ENCODE data around the gene PRRT1B. TPM values are rescaled to one million over a fixed set of nuclear protein-coding genes. Genes with fewer than 3 reads are reported as not detected.
A peak's percentile ranks its signal among the peaks of the same experiment; 100 is the strongest.

The PRRT1B gene
- total and polyA plus RNA-seq, 9 of the 15 experiments (the other 6 are each of a cell fraction or from before 2014, with no cell fraction given), result not detected

DNA sequence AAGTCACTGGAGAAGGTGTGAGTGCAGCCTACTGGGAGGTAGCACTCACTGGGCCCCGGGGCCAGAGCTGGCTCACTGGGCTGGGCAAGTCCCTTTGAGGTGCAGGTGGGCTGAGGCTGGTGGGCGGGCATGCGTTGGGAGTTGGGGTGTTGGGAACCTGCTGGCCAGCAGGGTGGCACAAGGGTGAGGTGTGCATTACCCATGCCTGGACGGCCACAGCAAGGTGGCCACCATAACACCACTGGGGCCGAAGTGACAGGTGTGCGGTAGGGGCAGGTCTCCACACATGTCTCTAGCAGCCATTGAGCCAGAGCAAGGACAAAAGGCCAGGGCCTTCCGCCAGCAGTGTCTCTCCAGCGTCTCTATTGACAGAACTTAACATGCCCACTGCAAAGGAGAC lies 22.6 kb downstream of the PRRT1B start:
- in situ Hi-C loops (cut with MboI) (no loop called here), intact Hi-C loops (cut with micrococcal nuclease) (no loop called here)
- no peak overlapping the region for H3K4me2 ChIP-seq (ENCODE audit: insufficient read depth, low read length)
- no peaks in the 10 kb centered on the region for H3K79me2 ChIP-seq (ENCODE audit: control insufficient read depth, insufficient read depth, low read length)
- TF ChIP-seq POLR2G (IDR thresholded peaks at IDR 0.05; ENCODE audit: low read depth, low read length), result peak; percentile 31; the same call in 1 of the 2 replicates
- no peak for TF ChIP-seq SMARCA5 (IDR thresholded peaks at IDR 0.05)
- no peak overlapping the region for H3K9ac ChIP-seq (ENCODE audit: insufficient read depth in 1 of 2, low read depth in 2 of 2, low read length in 2 of 2)
- FAIRE-seq (no peak), ATAC-seq (no peak), DNase-seq (ENCODE audit: extremely low read depth in 1 of 4, low spot score in 3 of 4) (no peak)
- H3K27ac ChIP-seq (ENCODE audit: extremely low read depth, low read depth, low read length), result no peak overlapping the region
- no TSS peak for BruUV-seq (replicated peaks)
- no peaks in the 10 kb centered on the region for H3K4me1 ChIP-seq (replicated peaks in 1 of 2; ENCODE audit: control insufficient read depth in 2 of 2, insufficient read depth in 2 of 2, low read length in 2 of 2)
- no peak overlapping the region for H3K4me3 ChIP-seq
- H3K9me1 ChIP-seq (ENCODE audit: control insufficient read depth, insufficient read depth, low read length), result no peaks in the 10 kb centered on the region
- no peak overlapping the region for H2AFZ ChIP-seq (ENCODE audit: low read depth, low read length)
- no peaks in the 10 kb centered on the region for H4K20me1 ChIP-seq (replicated peaks; ENCODE audit: control insufficient read depth, insufficient read depth, low read length)
- H3K27me3 ChIP-seq (ENCODE audit: control insufficient read depth in 2 of 2, insufficient read depth in 2 of 2, low read length in 2 of 2), result no peaks in the 10 kb centered on the region; a peak in 1 of 5 replicates
- H3K9me3 ChIP-seq (replicated peaks; ENCODE audit: control insufficient read depth, insufficient read depth, low read depth, low read length), result no peaks in the 10 kb centered on the region
- no peaks in the 10 kb centered on the region for H3K36me3 ChIP-seq (ENCODE audit: control insufficient read depth, insufficient read depth, low read length)
- ChIA-PET CTCF (ENCODE audit: low intra/inter-chr PET ratio) (no interaction called here), POLR2A (no interaction called here)
- WGBS (ENCODE audit: insufficient coverage, low coverage, missing lambda C conversion rate), result 68% methylated on average over 8 of the region's 8 CpGs

DNA sequence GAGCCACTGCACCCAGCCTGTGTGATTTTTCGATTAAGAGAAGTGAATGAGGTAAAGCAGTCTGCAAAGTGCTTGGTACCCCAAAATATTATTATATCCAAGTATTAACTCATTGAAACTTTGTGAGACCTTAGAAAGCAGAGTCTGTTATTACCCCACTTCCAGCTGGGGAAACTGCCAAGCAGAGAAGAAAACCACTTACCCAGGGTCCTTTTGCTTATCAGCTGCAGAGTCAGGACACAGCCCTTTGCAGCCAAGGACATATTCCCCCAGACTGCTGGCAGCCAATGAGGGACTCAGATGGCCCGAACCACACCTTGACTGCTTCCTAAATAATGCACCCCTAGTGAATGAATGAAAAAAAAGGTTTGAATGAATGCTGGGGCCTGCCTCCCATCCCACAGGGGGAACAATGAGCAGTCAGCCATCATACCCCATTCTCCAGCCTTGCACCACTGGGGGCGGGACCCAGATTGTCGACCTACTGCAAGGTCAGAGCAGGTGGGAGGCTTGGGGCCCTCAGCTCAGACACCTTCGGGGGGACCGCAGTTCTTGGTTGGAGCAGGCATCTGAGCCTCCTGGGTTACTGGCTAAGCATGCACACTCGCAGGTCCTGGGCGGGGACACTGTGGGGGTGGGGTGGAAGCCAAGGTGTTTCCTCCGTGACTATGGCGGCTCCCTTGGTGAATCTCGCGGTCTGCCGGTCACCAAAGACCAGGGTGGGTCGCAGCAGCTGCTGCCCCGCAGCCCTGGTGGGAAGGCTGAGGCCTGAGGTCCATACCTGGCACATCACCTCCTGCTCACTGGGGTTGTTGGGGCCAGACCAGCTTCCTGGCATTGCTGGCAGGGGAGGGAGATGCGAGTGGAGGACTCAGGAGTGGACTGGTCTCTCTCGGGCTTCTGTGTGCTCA lies 29.7 kb downstream of the PRRT1B start:
- no peak for ATAC-seq
- H3K4me2 ChIP-seq (ENCODE audit: insufficient read depth, low read length), result no peak overlapping the region
- ChIA-PET POLR2A (no interaction called here), CTCF (ENCODE audit: low intra/inter-chr PET ratio) (no interaction called here)
- no peak for DNase-seq (ENCODE audit: extremely low read depth in 1 of 4, low spot score in 3 of 4)
- H3K27ac ChIP-seq (ENCODE audit: extremely low read depth, low read depth, low read length), result no peak overlapping the region
- no peak for FAIRE-seq
- peak; percentile 46 for TF ChIP-seq POLR2G (IDR thresholded peaks at IDR 0.05; ENCODE audit: low read depth, low read length)
- TF ChIP-seq, protein P1, sequence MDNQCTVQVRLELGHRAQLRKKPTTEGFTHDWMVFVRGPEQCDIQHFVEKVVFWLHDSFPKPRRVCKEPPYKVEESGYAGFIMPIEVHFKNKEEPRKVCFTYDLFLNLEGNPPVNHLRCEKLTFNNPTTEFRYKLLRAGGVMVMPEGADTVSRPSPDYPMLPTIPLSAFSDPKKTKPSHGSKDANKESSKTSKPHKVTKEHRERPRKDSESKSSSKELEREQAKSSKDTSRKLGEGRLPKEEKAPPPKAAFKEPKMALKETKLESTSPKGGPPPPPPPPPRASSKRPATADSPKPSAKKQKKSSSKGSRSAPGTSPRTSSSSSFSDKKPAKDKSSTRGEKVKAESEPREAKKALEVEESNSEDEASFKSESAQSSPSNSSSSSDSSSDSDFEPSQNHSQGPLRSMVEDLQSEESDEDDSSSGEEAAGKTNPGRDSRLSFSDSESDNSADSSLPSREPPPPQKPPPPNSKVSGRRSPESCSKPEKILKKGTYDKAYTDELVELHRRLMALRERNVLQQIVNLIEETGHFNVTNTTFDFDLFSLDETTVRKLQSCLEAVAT (IDR thresholded peaks at IDR 0.05), result no peak
- in situ Hi-C loops (cut with MboI), result no loop called here
- no peaks in the 10 kb centered on the region for H4K20me1 ChIP-seq (replicated peaks; ENCODE audit: control insufficient read depth, insufficient read depth, low read length)
- H3K4me1 ChIP-seq (replicated peaks in 1 of 2; ENCODE audit: control insufficient read depth in 2 of 2, insufficient read depth in 2 of 2, low read length in 2 of 2), result peaks cover 0 to 14% of the 10 kb centered on the region in 2 experiments; a peak in 1 of 5 replicates
- H3K9ac ChIP-seq (ENCODE audit: insufficient read depth in 1 of 2, low read depth in 2 of 2, low read length in 2 of 2), result peak overlapping the region in 1 of 2 experiments; percentile 69; a peak in 2 of 4 replicates
- WGBS (ENCODE audit: insufficient coverage, low coverage, missing lambda C conversion rate), result 81% methylated on average over 10 of the region's 17 CpGs
- H3K36me3 ChIP-seq (ENCODE audit: control insufficient read depth, insufficient read depth, low read length), result peaks cover 20% of the 10 kb centered on the region; the same call in 2 of the 3 replicates
- H3K79me2 ChIP-seq (ENCODE audit: control insufficient read depth, insufficient read depth, low read length), result no peaks in the 10 kb centered on the region
- no TSS peak for BruUV-seq (replicated peaks)
- intact Hi-C loops (cut with micrococcal nuclease), result no loop called here
- no peak overlapping the region for H2AFZ ChIP-seq (ENCODE audit: low read depth, low read length)
- no peak overlapping the region for H3K4me3 ChIP-seq
- no peaks in the 10 kb centered on the region for H3K27me3 ChIP-seq (ENCODE audit: control insufficient read depth in 2 of 2, insufficient read depth in 2 of 2, low read length in 2 of 2)
- H3K9me1 ChIP-seq (ENCODE audit: control insufficient read depth, insufficient read depth, low read length), result no peaks in the 10 kb centered on the region
- no peaks in the 10 kb centered on the region for H3K9me3 ChIP-seq (replicated peaks; ENCODE audit: control insufficient read depth, insufficient read depth, low read depth, low read length)
